ENCODE measurements around the gene PLS1. TPM values are rescaled to one million over a fixed set of nuclear protein-coding genes. Genes with fewer than 3 reads are reported as not detected.

PLS1 gene
- total and polyA plus RNA-seq, 2 of the 8 experiments (the other 6 are each of a cell fraction or from before 2014, with no cell fraction given), result 18.7 to 44.7 TPM

DNA sequence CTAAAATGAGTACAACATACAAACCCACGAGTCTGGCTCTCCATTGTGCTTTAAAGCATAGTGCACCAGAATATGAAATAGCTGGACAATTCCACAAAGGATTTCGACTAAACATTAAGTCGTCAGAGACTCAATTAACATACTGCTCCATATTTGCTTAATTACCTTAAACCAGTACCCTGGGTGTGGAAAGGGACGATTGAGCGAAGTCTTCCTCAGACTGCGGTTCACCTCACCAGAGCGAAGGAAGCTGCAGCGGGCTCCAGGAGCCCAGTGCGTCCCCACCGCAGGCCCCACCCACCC is 127.4 kb downstream of the PLS1 start:
- Histone ChIP-seq H3K23ac (ENCODE audit: insufficient read length) (no peak overlapping the region), H3K27me3 (replicated peaks in 1 of 4; ENCODE audit: control insufficient read depth in 3 of 4, extremely low read depth in 1 of 4, insufficient read depth in 3 of 4, low read length in 3 of 4) (no peaks in the 10 kb centered on the region; a peak in 1 of 7 replicates), H3K14ac (ENCODE audit: insufficient read length) (no peak overlapping the region), H2BK12ac (ENCODE audit: low read depth, low read length) (no peak overlapping the region), H2BK20ac (ENCODE audit: low read length) (no peak overlapping the region), H3K4me3 (ENCODE audit: extremely low read depth in 1 of 4, insufficient read depth in 2 of 4, low read depth in 3 of 4, low read length in 4 of 4) (peak overlapping the region; percentile 16 to 93 (median 92); a peak in 7 of 8 replicates), H3K18ac (ENCODE audit: extremely low read depth, low read length) (no peak overlapping the region), H2BK120ac (replicated peaks; ENCODE audit: low read depth, low read length) (no peak overlapping the region), H2AK5ac (ENCODE audit: low read depth, low read length) (no peak overlapping the region), H3K27ac (ENCODE audit: low read depth, low read length) (no peak overlapping the region), H3K36me3 (ENCODE audit: control insufficient read depth in 2 of 4, insufficient read depth in 4 of 4, low read length in 3 of 4) (no peaks in the 10 kb centered on the region), H2AFZ (ENCODE audit: low read length) (peak overlapping the region; percentile 100), H3K23me2 (ENCODE audit: low read depth, low read length) (peaks cover 2% of the 10 kb centered on the region; the same call in 1 of the 2 replicates), H4K5ac (ENCODE audit: insufficient read length, low read depth, low read length) (no peak overlapping the region), H2BK15ac (ENCODE audit: low read length) (no peak overlapping the region), H4K20me1 (replicated peaks in 1 of 2; ENCODE audit: control insufficient read depth in 1 of 2, insufficient read depth in 2 of 2, low read length in 2 of 2) (peaks cover 0 to 1% of the 10 kb centered on the region in 2 experiments), H3K9me3 (ENCODE audit: insufficient read depth in 2 of 2, low read depth in 1 of 2, low read length in 1 of 2) (no peaks in the 10 kb centered on the region), H3K79me1 (ENCODE audit: low read depth, low read length) (no peaks in the 10 kb centered on the region), H4K8ac (ENCODE audit: extremely low read depth, insufficient read depth, low read length) (no peak overlapping the region), H4K91ac (replicated peaks; ENCODE audit: insufficient read length, low read length) (no peak overlapping the region), H3K9ac (replicated peaks in 1 of 4; ENCODE audit: extremely low read depth in 1 of 4, low read depth in 3 of 4, low read length in 3 of 4) (peak overlapping the region in 2 of 4 experiments; percentile 12 to 46; a peak in 2 of 7 replicates), H3K4me2 (ENCODE audit: insufficient read depth in 1 of 2, low read depth in 2 of 2, low read length in 2 of 2) (peak overlapping the region; percentile 81), H2BK5ac (ENCODE audit: low read depth, low read length) (no peak overlapping the region), H3K56ac (replicated peaks; ENCODE audit: insufficient read length, low read depth, low read length) (no peak overlapping the region), H3K4me1 (replicated peaks in 1 of 4; ENCODE audit: control insufficient read depth in 3 of 4, insufficient read depth in 4 of 4, low read length in 3 of 4) (0 out of 7 replicates have a peak, but pooled peaks cover 0 to 2% (median 0%) of the 10 kb centered on the region in 4 experiments), H3K4ac (replicated peaks; ENCODE audit: insufficient read length, low read depth, low read length) (no peak overlapping the region), H3K79me2 (ENCODE audit: control insufficient read depth in 1 of 2, insufficient read depth in 2 of 2, low read length in 2 of 2) (peaks cover 0 to 25% of the 10 kb centered on the region in 2 experiments; a peak in 2 of 4 replicates)
- no peak for DNase-seq (ENCODE audit: low read depth in 1 of 2, low spot score in 2 of 2)
- CTCF ChIA-PET (ENCODE audit: partially characterized antibody), result interaction anchor here (1.3 kb wide), 1 partner anchor 134 kb away, joined by 3 read pairs; no protein-coding TSS in a partner anchor
- WGBS, 2 experiments (ENCODE audit: extremely low coverage in 1 of 2, insufficient coverage in 1 of 2, insufficient read length in 1 of 2, insufficient replicate concordance in 2 of 2, low coverage in 1 of 2, low lambda C conversion rate in 2 of 2, missing lambda C conversion rate in 1 of 2), result 11% methylated on average over 10 of the region's 10 CpGs; no CpG with 5 or more reads in 1 of the 2 experiments
- POLR2A ChIA-PET (ENCODE audit: partially characterized antibody), result interaction anchor here (0.8 to 2.0 kb wide), 5 partner anchors 13 to 1248 kb away, joined by 3 to 9 read pairs (median 4); partner anchors contain the start of genes DIPK2A and U2SURP
- no peak for FAIRE-seq
- peak; percentile 5 for TF ChIP-seq KDM4A (IDR thresholded peaks at IDR 0.05; ENCODE audit: low read depth, low read length, severe bottlenecking)
